ENCODE results near the gene SOAT1.
A peak's percentile ranks its signal among the peaks of the same experiment; 100 is the strongest.
"Not testable (repeated sequence)": the region's sequence is repeated elsewhere in the genome, so short reads cannot be mapped to it uniquely, and the experiment has no call there.

The SOAT1 gene

DNA sequence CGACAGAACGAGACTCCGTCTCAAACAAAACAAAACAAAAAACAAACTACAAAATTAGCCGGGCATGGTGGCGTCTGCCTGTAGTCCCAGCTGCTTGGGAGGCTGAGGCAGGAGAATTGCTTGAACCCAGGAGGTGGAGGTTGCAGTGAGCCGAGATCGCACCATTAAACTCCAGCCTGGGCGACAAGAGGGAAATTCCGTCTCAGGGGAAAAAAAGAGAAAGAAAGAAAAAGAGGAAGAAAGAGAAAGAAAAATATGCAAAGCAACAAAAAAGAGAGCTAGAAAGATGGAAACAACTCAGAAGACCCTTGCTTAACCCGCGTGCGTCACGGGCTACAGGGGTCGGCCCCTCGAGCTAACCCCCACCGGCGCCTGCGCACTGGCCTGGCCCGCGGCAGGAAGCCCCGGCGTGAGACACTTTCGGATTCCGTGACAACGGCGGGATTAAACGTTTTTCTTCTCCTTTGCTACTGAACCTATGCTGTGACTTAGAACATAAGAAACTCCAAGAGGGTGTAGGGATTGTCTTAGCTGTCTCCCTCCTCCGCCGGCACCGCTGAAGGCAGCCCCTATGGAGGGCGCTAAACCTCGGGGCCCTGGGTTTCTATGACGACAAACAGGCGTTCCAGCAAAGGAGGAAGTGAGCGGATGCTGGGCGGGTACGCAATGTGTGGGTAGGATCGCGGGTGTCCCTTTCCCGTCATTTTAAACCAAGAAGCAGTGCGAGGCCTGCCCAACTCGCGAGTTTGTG, 71.9 kb downstream of the SOAT1 start, which contains the start of gene AXDND1:
Gene AXDND1 (plus strand): TSS at position 630 of the 751 bp plus-strand sequence. CDS start 539 bp downstream, outside the sequence.
- Mint-ChIP-seq H3K9me3 (no peaks in the 10 kb centered on the region), H3K4me3 (peak within 1 kb of the TSS; percentile 83 to 90), H3K27ac (peak within 1 kb of the TSS; percentile 99 to 100), H3K4me1 (no peaks in the 10 kb centered on the region), H3K27me3 (no peaks in the 10 kb centered on the region)
- ATAC-seq (peak; percentile 96), DNase-seq (peak; percentile 81 to 91)

DNA sequence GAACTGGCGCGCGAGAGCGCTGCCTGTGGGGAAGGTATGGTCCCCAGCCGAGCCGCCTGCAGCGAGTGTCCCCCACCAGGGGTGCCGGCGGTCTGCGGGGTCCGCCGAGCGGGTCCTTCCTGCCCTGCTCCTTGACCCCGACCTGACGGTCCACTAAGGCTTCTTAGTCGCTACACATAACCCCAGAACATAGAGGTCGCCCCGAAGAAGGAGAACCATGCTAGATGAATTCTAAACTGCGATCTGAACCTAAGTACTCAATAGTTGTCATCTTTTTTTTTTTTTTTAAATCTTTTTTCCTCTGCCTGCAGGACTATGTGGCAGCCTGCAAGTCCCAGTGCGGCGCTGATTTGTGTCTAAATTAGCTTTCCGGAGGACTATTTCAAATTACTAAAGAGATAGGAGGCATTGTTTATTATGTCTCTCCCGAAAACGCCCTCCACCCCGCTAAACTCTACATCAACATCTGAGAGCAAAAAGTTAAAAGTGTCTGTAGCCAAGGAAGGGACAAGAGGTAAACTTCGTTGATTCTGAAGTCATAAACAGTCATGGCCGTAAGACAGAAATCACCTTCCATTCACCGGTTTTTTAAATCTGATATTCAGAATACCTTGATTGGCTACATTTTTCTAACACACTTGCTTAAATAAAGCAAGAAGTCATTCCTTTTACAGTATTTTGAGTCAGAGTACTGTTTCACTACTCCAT, 72.7 kb downstream of the SOAT1 start:
- peak overlapping the region; percentile 99 to 100 for H3K27ac Mint-ChIP-seq
- no peaks in the 10 kb centered on the region for H3K27me3 Mint-ChIP-seq
- ATAC-seq (no peak), DNase-seq (peak in 1 of 2 donors; percentile 35)
- H3K4me3 Mint-ChIP-seq = peak overlapping the region; percentile 83 to 90
- no peaks in the 10 kb centered on the region for H3K4me1 Mint-ChIP-seq
- H3K9me3 Mint-ChIP-seq = no peaks in the 10 kb centered on the region

DNA sequence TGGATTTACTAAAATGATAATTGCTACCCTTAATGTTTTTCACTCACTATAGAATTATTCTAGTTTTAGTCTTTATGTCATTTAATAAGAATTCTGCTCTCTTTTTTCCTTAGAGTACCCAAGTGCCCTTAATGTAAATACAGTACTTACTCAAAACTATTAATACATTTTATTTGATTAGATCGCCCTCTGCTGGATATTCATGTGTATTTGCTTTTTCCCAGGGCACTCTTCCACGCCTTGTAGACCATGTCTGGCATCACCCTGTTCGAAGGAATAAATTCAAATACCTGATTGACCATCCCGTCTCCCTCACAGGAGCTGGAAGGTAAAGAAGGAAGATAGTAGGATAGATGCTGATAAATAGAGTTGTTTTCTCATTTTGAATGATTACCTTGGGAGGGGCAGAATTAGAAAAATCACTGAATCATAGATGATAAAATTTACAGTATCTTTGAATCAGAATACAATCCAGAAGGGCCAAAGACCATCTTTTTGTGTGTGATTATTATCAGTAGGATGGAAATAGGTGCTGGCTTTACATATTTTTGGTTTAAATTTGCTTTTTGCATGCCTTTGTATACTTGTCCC, 76.2 kb downstream of the SOAT1 start:
- Mint-ChIP-seq H3K4me1 (no peaks in the 10 kb centered on the region), H3K27me3 (no peaks in the 10 kb centered on the region), H3K4me3 (no peak overlapping the region), H3K9me3 (no peaks in the 10 kb centered on the region), H3K27ac (no peak overlapping the region)
- peak; percentile 28 to 31 for DNase-seq
- ATAC-seq = no peak

DNA sequence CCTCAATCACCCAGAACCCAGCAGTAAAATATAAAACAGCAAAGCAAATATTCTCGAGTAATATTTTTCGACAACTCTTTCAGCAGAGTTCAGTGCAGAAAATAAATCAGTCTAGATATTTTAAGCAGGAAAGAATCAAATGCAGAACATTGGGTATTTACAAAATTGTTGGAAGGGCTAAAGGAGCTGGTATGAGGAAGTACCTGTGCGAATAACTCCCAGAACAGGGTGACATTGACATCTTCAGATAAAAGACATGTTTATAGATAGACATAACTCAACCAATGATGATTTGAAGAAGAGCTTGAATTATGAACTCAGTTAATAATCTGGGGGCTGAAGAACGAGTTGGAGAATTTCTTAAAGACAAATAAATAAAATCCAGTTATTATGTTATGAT, 78.6 kb downstream of the SOAT1 start:
- Mint-ChIP-seq H3K27me3 (no peaks in the 10 kb centered on the region), H3K4me3 (no peak overlapping the region), H3K9me3 (no peaks in the 10 kb centered on the region), H3K4me1 (no peaks in the 10 kb centered on the region), H3K27ac (peak overlapping the region in 1 of 2 donors; percentile 5)
- ATAC-seq (no peak), DNase-seq (no peak)

DNA sequence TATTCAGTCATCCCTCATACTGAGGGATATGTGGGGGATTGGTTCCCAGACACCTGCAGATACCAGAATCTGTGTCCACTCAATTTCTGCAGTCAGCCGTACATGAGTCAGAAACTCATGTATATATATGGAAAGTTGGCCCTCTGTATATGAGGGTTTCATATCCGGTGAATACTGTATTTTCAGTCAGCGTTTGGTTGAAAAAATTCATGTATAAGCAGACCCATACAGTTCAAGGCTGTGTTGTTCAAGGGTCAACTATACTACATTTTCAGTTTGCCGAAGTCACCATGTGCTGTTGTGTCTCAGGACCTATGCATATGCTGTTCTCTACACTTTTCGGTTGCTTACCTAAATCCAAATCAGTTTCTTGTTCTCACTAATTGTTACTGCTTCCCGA, 82.6 kb downstream of the SOAT1 start:
- DNase-seq (no peak), ATAC-seq (no peak)
- Mint-ChIP-seq H3K4me1 (no peaks in the 10 kb centered on the region), H3K9me3 (no peaks in the 10 kb centered on the region), H3K4me3 (no peak overlapping the region), H3K27ac (no peak overlapping the region), H3K27me3 (no peaks in the 10 kb centered on the region)

DNA sequence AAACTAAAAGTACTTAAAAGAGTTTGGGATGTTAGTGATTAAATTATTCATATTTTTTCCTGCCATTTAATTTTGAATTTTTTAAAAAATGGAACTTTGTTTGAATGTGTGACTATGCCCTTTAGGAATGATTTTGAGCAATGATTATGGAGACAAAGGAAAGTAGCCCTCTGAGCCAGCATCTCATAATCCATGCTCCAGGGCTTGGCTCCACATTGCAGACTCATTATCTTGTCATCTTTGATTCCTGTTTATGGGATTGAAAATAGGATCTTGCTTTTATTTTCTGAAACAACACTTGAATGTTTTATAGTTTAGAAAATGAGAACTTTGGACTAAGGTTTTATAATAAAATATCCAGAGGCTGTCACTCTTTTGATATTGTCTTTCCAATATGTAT, 86.7 kb downstream of the SOAT1 start:
- DNase-seq = no peak
- Mint-ChIP-seq H3K9me3 (no peaks in the 10 kb centered on the region), H3K4me1 (no peaks in the 10 kb centered on the region), H3K27me3 (no peaks in the 10 kb centered on the region), H3K4me3 (no peak overlapping the region), H3K27ac (no peak overlapping the region)
- ATAC-seq = no peak

DNA sequence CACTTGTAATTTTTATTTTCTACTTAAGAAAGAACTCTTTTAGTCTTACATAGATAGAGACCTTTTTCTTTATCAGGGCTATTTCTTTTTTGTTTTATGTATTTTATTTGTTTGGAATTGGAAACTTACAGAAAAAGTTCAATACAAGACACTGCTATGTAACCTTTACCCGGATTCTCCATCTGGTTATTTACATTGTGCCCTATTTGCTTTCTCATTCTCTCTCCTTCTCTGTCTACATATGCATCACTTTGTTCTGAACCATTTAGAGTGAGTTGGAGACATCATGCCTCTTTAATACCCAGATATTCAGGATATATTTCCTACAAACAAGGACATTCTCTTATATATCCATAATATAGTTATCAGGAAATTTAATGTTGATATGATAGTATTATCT, 90.4 kb downstream of the SOAT1 start:
- Mint-ChIP-seq H3K4me1 (no peaks in the 10 kb centered on the region), H3K4me3 (no peak overlapping the region), H3K9me3 (no peaks in the 10 kb centered on the region), H3K27ac (no peak overlapping the region), H3K27me3 (no peaks in the 10 kb centered on the region)
- no peak for ATAC-seq
- DNase-seq = no peak

DNA sequence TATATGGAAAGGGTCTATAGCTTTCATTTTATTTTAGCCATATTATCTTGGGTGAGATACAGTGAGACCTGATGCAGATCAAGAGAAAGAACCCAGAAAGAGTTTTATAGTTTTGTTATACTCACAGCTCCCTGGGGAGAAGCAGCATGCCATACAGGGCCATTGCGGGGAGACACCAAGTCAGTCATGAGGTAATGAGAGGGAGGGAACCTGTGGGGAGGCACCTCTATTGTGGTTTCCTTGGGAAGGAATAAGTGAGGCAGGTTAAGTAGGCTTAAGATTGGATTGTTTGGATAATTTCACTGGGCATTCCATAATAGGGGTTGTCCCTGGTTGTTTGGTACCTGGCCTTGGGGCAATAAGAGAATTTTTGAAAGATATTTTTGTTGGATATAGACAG, 91.9 kb downstream of the SOAT1 start:
- no peak overlapping the region for H3K27ac Mint-ChIP-seq
- H3K4me3 Mint-ChIP-seq = no peak overlapping the region
- no peak for ATAC-seq
- no peaks in the 10 kb centered on the region for H3K27me3 Mint-ChIP-seq
- no peak for DNase-seq
- no peaks in the 10 kb centered on the region for H3K9me3 Mint-ChIP-seq
- H3K4me1 Mint-ChIP-seq = no peaks in the 10 kb centered on the region

DNA sequence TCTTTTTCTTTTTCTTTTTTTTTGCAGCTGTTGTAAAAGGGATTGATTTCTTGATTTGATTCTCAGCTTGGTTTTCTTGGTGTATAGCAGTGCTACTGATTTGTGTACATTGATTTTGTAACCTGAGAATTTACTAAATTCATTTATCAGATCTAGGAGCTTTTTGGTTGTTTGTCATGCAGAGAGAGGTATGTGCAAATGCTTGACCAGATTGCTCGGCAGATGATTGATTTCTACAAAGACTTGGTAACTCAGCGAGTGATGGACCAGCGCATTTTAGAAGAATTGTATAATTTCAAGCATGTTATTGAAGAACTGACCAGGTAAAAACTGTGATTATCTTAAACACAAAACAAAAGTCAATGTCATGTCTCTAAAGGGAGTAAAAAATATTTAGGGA, 100.1 kb downstream of the SOAT1 start:
- ATAC-seq (no peak), DNase-seq (no peak)
- peaks cover 20 to 28% of the 10 kb centered on the region in 2 donors for H3K9me3 Mint-ChIP-seq
- H3K27me3 Mint-ChIP-seq = peaks cover 15% of the 10 kb centered on the region
- no peak overlapping the region for H3K27ac Mint-ChIP-seq
- H3K4me3 Mint-ChIP-seq = no peak overlapping the region
- no peaks in the 10 kb centered on the region for H3K4me1 Mint-ChIP-seq

DNA sequence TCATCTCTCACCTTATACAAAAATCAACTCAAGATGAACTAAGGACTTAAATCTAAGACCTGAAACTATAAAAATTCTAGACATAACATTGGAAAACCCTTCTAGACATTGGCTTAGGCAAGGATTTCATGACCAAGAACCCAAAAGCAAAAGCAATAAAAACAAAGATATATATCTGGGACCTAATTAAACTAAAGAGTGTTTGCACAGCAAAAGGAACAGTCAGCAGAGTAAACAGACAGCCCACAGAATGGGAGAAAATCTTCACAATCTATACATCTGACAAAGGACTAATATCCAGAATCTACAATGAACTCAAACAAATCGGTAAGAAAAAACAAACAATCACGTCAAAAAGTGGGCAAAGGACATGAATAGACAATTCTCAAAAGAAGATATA, 105.8 kb downstream of the SOAT1 start:
- peaks cover 12% of the 10 kb centered on the region for H3K27me3 Mint-ChIP-seq
- H3K9me3 Mint-ChIP-seq, H3K4me1 Mint-ChIP-seq, ATAC-seq, H3K27ac Mint-ChIP-seq, H3K4me3 Mint-ChIP-seq, DNase-seq: not testable (repeated sequence)
